ENCODE measurements around the gene INPP5F. TPM values are rescaled to one million over a fixed set of nuclear protein-coding genes. Genes with fewer than 3 reads are reported as not detected.

The INPP5F gene
- total RNA-seq, 5 donors from 2014 or later (not counting 1 experiment from before 2014, with no cell fraction given) = 7.3 to 13.7 (median 9.8) TPM

- Mint-ChIP-seq H3K4me1 (peaks cover 0 to 2% (median 2%) of the 10 kb centered on the region in 3 donors), H3K27ac (no peak overlapping the region), H3K36me3 (peaks cover 43% of the 10 kb centered on the region), H3K4me3 (no peak overlapping the region), H3K9me3 (no peaks in the 10 kb centered on the region), H3K27me3 (no peaks in the 10 kb centered on the region)
- POLR2A ChIA-PET = no interaction called here
- peaks cover 14 to 74% of the 10 kb centered on the region in 2 donors for H3K36me3 ChIP-seq (ENCODE audit: control insufficient read depth in 2 of 2, extremely low read depth in 1 of 2, insufficient read depth in 1 of 2, low read length in 1 of 2)
- H3K9me3 ChIP-seq = no peaks in the 10 kb centered on the region
- no peaks in the 10 kb centered on the region for H3K27me3 ChIP-seq (replicated peaks in 1 of 2; ENCODE audit: control insufficient read depth in 2 of 2, extremely low read depth in 1 of 2, insufficient read depth in 2 of 2, low read length in 1 of 2)
- CTCF ChIA-PET = no interaction called here
- H3K27ac ChIP-seq (ENCODE audit: low read length) = no peak overlapping the region
- no peak for DNase-seq
- no peaks in the 10 kb centered on the region for H3K4me1 ChIP-seq (ENCODE audit: control insufficient read depth in 1 of 2, extremely low read depth in 1 of 2, insufficient read depth in 2 of 2, low read length in 2 of 2)
- ATAC-seq (replicated peaks in 1 of 4) = no peak
- no peak overlapping the region for H3K4me3 ChIP-seq (ENCODE audit: control insufficient read depth in 1 of 2, extremely low read depth in 1 of 2, low read length in 1 of 2)
- no CpG with 5 or more reads among the region's 6 CpGs for WGBS (ENCODE audit: insufficient coverage)
These were observed 127.0 kb downstream of the INPP5F start for GRCh38 chr10:119852822-119853221.

- Mint-ChIP-seq H3K4me3 (no peak overlapping the region), H3K9me3 (no peaks in the 10 kb centered on the region), H3K27me3 (no peaks in the 10 kb centered on the region), H3K4me1 (peaks cover 0 to 2% (median 2%) of the 10 kb centered on the region in 3 donors), H3K27ac (no peak overlapping the region), H3K36me3 (peaks cover 39% of the 10 kb centered on the region)
- POLR2A ChIA-PET = no interaction called here
- ATAC-seq (replicated peaks in 1 of 4) (no peak), DNase-seq (no peak)
- H3K9me3 ChIP-seq = no peaks in the 10 kb centered on the region
- no CpG with 5 or more reads among the region's 1 CpG for WGBS (ENCODE audit: insufficient coverage)
- H3K36me3 ChIP-seq (ENCODE audit: control insufficient read depth in 2 of 2, extremely low read depth in 1 of 2, insufficient read depth in 1 of 2, low read length in 1 of 2) = peaks cover 14 to 73% of the 10 kb centered on the region in 2 donors
- no peak overlapping the region for H3K27ac ChIP-seq (ENCODE audit: low read length)
- no peak overlapping the region for H3K4me3 ChIP-seq (ENCODE audit: control insufficient read depth in 1 of 2, extremely low read depth in 1 of 2, low read length in 1 of 2)
- H3K4me1 ChIP-seq (ENCODE audit: control insufficient read depth in 1 of 2, extremely low read depth in 1 of 2, insufficient read depth in 2 of 2, low read length in 2 of 2) = no peaks in the 10 kb centered on the region
- no peaks in the 10 kb centered on the region for H3K27me3 ChIP-seq (replicated peaks in 1 of 2; ENCODE audit: control insufficient read depth in 2 of 2, extremely low read depth in 1 of 2, insufficient read depth in 2 of 2, low read length in 1 of 2)
- CTCF ChIA-PET = no interaction called here
These were observed 127.7 kb downstream of the INPP5F start for GRCh38 chr10:119853574-119853973.

- no peak overlapping the region for H3K27ac ChIP-seq (ENCODE audit: low read length)
- WGBS (ENCODE audit: insufficient coverage) = no CpG with 5 or more reads among the region's 1 CpG
These were observed 132.2 kb downstream of the INPP5F start for GRCh38 chr10:119858063-119858462.

GRCh38 chr10:119859420-119860258, 133.8 kb downstream of the INPP5F start:
- Mint-ChIP-seq H3K4me3 (no peak overlapping the region), H3K27ac (peak overlapping the region; percentile 48 to 49), H3K4me1 (peaks cover 45 to 49% (median 47%) of the 10 kb centered on the region in 3 donors), H3K36me3 (peaks cover 26% of the 10 kb centered on the region), H3K9me3 (peaks cover 0 to 5% (median 5%) of the 10 kb centered on the region in 3 donors), H3K27me3 (no peaks in the 10 kb centered on the region)
- peaks cover 4 to 27% of the 10 kb centered on the region in 2 donors for H3K36me3 ChIP-seq (ENCODE audit: control insufficient read depth in 2 of 2, extremely low read depth in 1 of 2, insufficient read depth in 1 of 2, low read length in 1 of 2)
- H3K4me1 ChIP-seq (ENCODE audit: control insufficient read depth in 1 of 2, extremely low read depth in 1 of 2, insufficient read depth in 2 of 2, low read length in 2 of 2) = peaks cover 5 to 8% of the 10 kb centered on the region in 2 experiments
- POLR2A ChIA-PET = interaction anchor here in 1 of 2 donors (0.9 kb wide), 1 partner anchor 12 kb away, joined by 3 read pairs; no protein-coding TSS in a partner anchor
- no peaks in the 10 kb centered on the region for H3K27me3 ChIP-seq (replicated peaks in 1 of 2; ENCODE audit: control insufficient read depth in 2 of 2, extremely low read depth in 1 of 2, insufficient read depth in 2 of 2, low read length in 1 of 2)
- WGBS (ENCODE audit: insufficient coverage) = no CpG with 5 or more reads among the region's 1 CpG
- no peak overlapping the region for H3K4me3 ChIP-seq (ENCODE audit: control insufficient read depth in 1 of 2, extremely low read depth in 1 of 2, low read length in 1 of 2)
- CTCF ChIA-PET = interaction anchor here (0.5 to 3.9 kb wide), 25 partner anchors 10 to 837 kb away, joined by 3 to 39 read pairs (median 4); partner anchors contain the start of gene MCMBP (in 2 of the 2)
- peak in 3 of 4 experiments; percentile 58 to 60 (median 59) for ATAC-seq (replicated peaks in 1 of 4)
- peaks cover 1% of the 10 kb centered on the region for H3K9me3 ChIP-seq
- H3K27ac ChIP-seq (ENCODE audit: low read length) = no peak overlapping the region
- peak in 1 of 35 experiments; percentile 71 for DNase-seq

More at GRCh38 chr10:119858063-119858462, 132.2 kb downstream of the INPP5F start:
- Histone ChIP-seq H3K4me1 (ENCODE audit: control insufficient read depth in 1 of 2, extremely low read depth in 1 of 2, insufficient read depth in 2 of 2, low read length in 2 of 2) (peaks cover 4 to 5% of the 10 kb centered on the region in 2 experiments), H3K4me3 (ENCODE audit: control insufficient read depth in 1 of 2, extremely low read depth in 1 of 2, low read length in 1 of 2) (no peak overlapping the region), H3K9me3 (no peaks in the 10 kb centered on the region), H3K36me3 (ENCODE audit: control insufficient read depth in 2 of 2, extremely low read depth in 1 of 2, insufficient read depth in 1 of 2, low read length in 1 of 2) (peaks cover 4 to 37% of the 10 kb centered on the region in 2 donors), H3K27me3 (replicated peaks in 1 of 2; ENCODE audit: control insufficient read depth in 2 of 2, extremely low read depth in 1 of 2, insufficient read depth in 2 of 2, low read length in 1 of 2) (no peaks in the 10 kb centered on the region)
- Mint-ChIP-seq H3K36me3 (peaks cover 22% of the 10 kb centered on the region), H3K4me3 (no peak overlapping the region), H3K27ac (no peak overlapping the region), H3K9me3 (no peaks in the 10 kb centered on the region), H3K27me3 (no peaks in the 10 kb centered on the region), H3K4me1 (peaks cover 36 to 38% (median 37%) of the 10 kb centered on the region in 3 donors)
- DNase-seq (no peak), ATAC-seq (replicated peaks in 1 of 4) (no peak)
- CTCF ChIA-PET = interaction anchor here (0.6 to 3.9 kb wide), 7 partner anchors 14 to 250 kb away, joined by 3 to 39 read pairs (median 4); partner anchors contain the start of gene MCMBP (in 1 of the 2)
- POLR2A ChIA-PET = no interaction called here

GRCh38 chr10:119860866-119861607, 135.2 kb downstream of the INPP5F start:
- peaks cover 4 to 21% of the 10 kb centered on the region in 2 donors for H3K36me3 ChIP-seq (ENCODE audit: control insufficient read depth in 2 of 2, extremely low read depth in 1 of 2, insufficient read depth in 1 of 2, low read length in 1 of 2)
- ATAC-seq (replicated peaks in 1 of 4) = no peak
- ChIA-PET POLR2A (no interaction called here), CTCF (interaction anchor here (0.6 to 3.9 kb wide), 3 partner anchors 11 to 90 kb away, joined by 3 to 39 read pairs (median 5); partner anchors contain the start of gene MCMBP (in 1 of the 2))
- Mint-ChIP-seq H3K4me1 (peaks cover 50 to 56% (median 52%) of the 10 kb centered on the region in 3 donors), H3K27me3 (no peaks in the 10 kb centered on the region), H3K36me3 (peaks cover 28% of the 10 kb centered on the region), H3K4me3 (no peak overlapping the region), H3K9me3 (peaks cover 0 to 5% (median 5%) of the 10 kb centered on the region in 3 donors), H3K27ac (peak overlapping the region in 1 of 2 donors; percentile 45)
- no CpG with 5 or more reads among the region's 7 CpGs for WGBS (ENCODE audit: insufficient coverage)
- H3K9me3 ChIP-seq = peaks cover 3% of the 10 kb centered on the region
- DNase-seq = no peak
- H3K4me3 ChIP-seq (ENCODE audit: control insufficient read depth in 1 of 2, extremely low read depth in 1 of 2, low read length in 1 of 2) = no peak overlapping the region
- no peaks in the 10 kb centered on the region for H3K27me3 ChIP-seq (replicated peaks in 1 of 2; ENCODE audit: control insufficient read depth in 2 of 2, extremely low read depth in 1 of 2, insufficient read depth in 2 of 2, low read length in 1 of 2)
- no peak overlapping the region for H3K27ac ChIP-seq (ENCODE audit: low read length)
- peaks cover 5 to 8% of the 10 kb centered on the region in 2 experiments for H3K4me1 ChIP-seq (ENCODE audit: control insufficient read depth in 1 of 2, extremely low read depth in 1 of 2, insufficient read depth in 2 of 2, low read length in 2 of 2)

GRCh38 chr10:119862524-119862923, 136.7 kb downstream of the INPP5F start:
- Mint-ChIP-seq H3K4me3 (no peak overlapping the region), H3K4me1 (peaks cover 56 to 64% (median 60%) of the 10 kb centered on the region in 3 donors), H3K36me3 (peaks cover 26% of the 10 kb centered on the region), H3K9me3 (peaks cover 0 to 5% (median 5%) of the 10 kb centered on the region in 3 donors), H3K27ac (peak overlapping the region in 1 of 2 donors; percentile 39), H3K27me3 (no peaks in the 10 kb centered on the region)
- H3K9me3 ChIP-seq = peaks cover 3% of the 10 kb centered on the region
- no CpG with 5 or more reads among the region's 1 CpG for WGBS (ENCODE audit: insufficient coverage)
- CTCF ChIA-PET = interaction anchor here (0.6 to 1.7 kb wide), 4 partner anchors 9 to 1127 kb away, joined by 3 to 8 read pairs (median 5); no protein-coding TSS in a partner anchor
- H3K27me3 ChIP-seq (replicated peaks in 1 of 2; ENCODE audit: control insufficient read depth in 2 of 2, extremely low read depth in 1 of 2, insufficient read depth in 2 of 2, low read length in 1 of 2) = no peaks in the 10 kb centered on the region
- POLR2A ChIA-PET = interaction anchor here in 1 of 2 donors (0.6 to 1.9 kb wide), 2 partner anchors 11 to 118 kb away, joined by 3 to 6 read pairs; partner anchors contain the start of gene MCMBP
- peaks cover 5 to 8% of the 10 kb centered on the region in 2 experiments for H3K4me1 ChIP-seq (ENCODE audit: control insufficient read depth in 1 of 2, extremely low read depth in 1 of 2, insufficient read depth in 2 of 2, low read length in 2 of 2)
- H3K36me3 ChIP-seq (ENCODE audit: control insufficient read depth in 2 of 2, extremely low read depth in 1 of 2, insufficient read depth in 1 of 2, low read length in 1 of 2) = peaks cover 0 to 9% of the 10 kb centered on the region in 2 donors
- no peak for DNase-seq
- ATAC-seq (replicated peaks in 1 of 4) = no peak
- no peak overlapping the region for H3K4me3 ChIP-seq (ENCODE audit: control insufficient read depth in 1 of 2, extremely low read depth in 1 of 2, low read length in 1 of 2)
- H3K27ac ChIP-seq (ENCODE audit: low read length) = no peak overlapping the region

All from T-cell (primary cell).